Progenitor cell of endocrine pancreas (in vitro differentiated cells): ENCODE results near the gene RARA. TPM values are rescaled to one million over a fixed set of nuclear protein-coding genes. Genes with fewer than 3 reads are reported as not detected.

ENCODE experiments used
- DNase-seq: peaks from one replicate; pipeline ENCODE4 v3.0.0; 2021; ENCODE audit warnings: low spot score; ENCODE audit not compliant: unreplicated experiment
- H3K27ac Mint-ChIP-seq: 2 replicates; pipeline ENCODE4 v1.8.0; 2021; ENCODE audit warnings: mild to moderate bottlenecking, moderate library complexity, mixed read lengths
- H3K27me3 Mint-ChIP-seq: 2 replicates; pipeline ENCODE4 v1.8.0; 2021; ENCODE audit warnings: mixed read lengths
- H3K36me3 Mint-ChIP-seq: 2 replicates; pipeline ENCODE4 v1.8.0; 2022; ENCODE audit warnings: mixed read lengths; ENCODE audit not compliant: insufficient read depth
- H3K4me1 Mint-ChIP-seq: 2 replicates; pipeline ENCODE4 v1.8.0; 2021; ENCODE audit warnings: low read depth, mixed read lengths
- H3K4me3 Mint-ChIP-seq: 2 replicates; pipeline ENCODE4 v1.8.0; 2021; ENCODE audit warnings: low read depth, mild to moderate bottlenecking, moderate library complexity, mixed read lengths
- H3K9me3 Mint-ChIP-seq: 2 replicates; pipeline ENCODE4 v1.8.0; 2021; ENCODE audit warnings: low read depth, mixed read lengths
- total RNA-seq: library from RNA; stranded (reverse); gene quantifications from 2 replicates; pipeline ENCODE4 v1.2.1, GENCODE V29; 2021
- TF ChIP-seq, protein P1 (sequence below): fragments of 200-600 bp; sonication (generic); IDR thresholded peaks from one replicate; pipeline ENCODE4 v1.5.0; 2021; ENCODE audit warnings: antibody characterized with exemption, mild to moderate bottlenecking; ENCODE audit not compliant: unreplicated experiment

RARA gene
- total RNA-seq, 1 donor from 2014 or later: 50.8 TPM

DNA sequence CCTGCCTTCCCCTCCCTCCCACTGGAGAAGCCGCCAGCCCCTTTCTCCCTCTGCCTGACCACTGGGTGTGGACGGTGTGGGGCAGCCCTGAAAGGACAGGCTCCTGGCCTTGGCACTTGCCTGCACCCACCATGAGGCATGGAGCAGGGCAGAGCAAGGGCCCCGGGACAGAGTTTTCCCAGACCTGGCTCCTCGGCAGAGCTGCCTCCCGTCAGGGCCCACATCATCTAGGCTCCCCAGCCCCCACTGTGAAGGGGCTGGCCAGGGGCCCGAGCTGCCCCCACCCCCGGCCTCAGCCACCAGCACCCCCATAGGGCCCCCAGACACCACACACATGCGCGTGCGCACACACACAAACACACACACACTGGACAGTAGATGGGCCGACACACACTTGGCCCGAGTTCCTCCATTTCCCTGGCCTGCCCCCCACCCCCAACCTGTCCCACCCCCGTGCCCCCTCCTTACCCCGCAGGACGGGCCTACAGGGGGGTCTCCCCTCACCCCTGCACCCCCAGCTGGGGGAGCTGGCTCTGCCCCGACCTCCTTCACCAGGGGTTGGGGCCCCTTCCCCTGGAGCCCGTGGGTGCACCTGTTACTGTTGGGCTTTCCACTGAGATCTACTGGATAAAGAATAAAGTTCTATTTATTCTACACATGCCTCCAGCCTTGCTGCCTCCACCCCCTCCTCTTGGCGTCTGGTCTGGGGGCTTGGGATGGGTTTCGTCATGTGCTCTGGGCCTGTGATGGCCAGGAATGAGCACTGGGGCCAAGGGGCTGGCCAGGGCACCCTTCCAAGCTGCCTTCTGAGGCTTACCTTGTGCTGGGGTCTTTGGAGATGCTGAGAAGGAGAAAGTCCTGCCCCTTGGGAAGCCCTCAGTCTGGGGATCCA lies 48.3 kb downstream of the RARA start:
- Mint-ChIP-seq H3K4me1 (peaks cover 18% of the 10 kb centered on the region), H3K4me3 (no peak overlapping the region), H3K27ac (no peak overlapping the region), H3K36me3 (peaks cover 7% of the 10 kb centered on the region), H3K9me3 (no peaks in the 10 kb centered on the region), H3K27me3 (peaks cover 15% of the 10 kb centered on the region)
- DNase-seq: no peak
- TF ChIP-seq, protein P1, sequence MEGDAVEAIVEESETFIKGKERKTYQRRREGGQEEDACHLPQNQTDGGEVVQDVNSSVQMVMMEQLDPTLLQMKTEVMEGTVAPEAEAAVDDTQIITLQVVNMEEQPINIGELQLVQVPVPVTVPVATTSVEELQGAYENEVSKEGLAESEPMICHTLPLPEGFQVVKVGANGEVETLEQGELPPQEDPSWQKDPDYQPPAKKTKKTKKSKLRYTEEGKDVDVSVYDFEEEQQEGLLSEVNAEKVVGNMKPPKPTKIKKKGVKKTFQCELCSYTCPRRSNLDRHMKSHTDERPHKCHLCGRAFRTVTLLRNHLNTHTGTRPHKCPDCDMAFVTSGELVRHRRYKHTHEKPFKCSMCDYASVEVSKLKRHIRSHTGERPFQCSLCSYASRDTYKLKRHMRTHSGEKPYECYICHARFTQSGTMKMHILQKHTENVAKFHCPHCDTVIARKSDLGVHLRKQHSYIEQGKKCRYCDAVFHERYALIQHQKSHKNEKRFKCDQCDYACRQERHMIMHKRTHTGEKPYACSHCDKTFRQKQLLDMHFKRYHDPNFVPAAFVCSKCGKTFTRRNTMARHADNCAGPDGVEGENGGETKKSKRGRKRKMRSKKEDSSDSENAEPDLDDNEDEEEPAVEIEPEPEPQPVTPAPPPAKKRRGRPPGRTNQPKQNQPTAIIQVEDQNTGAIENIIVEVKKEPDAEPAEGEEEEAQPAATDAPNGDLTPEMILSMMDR: no peak

DNA sequence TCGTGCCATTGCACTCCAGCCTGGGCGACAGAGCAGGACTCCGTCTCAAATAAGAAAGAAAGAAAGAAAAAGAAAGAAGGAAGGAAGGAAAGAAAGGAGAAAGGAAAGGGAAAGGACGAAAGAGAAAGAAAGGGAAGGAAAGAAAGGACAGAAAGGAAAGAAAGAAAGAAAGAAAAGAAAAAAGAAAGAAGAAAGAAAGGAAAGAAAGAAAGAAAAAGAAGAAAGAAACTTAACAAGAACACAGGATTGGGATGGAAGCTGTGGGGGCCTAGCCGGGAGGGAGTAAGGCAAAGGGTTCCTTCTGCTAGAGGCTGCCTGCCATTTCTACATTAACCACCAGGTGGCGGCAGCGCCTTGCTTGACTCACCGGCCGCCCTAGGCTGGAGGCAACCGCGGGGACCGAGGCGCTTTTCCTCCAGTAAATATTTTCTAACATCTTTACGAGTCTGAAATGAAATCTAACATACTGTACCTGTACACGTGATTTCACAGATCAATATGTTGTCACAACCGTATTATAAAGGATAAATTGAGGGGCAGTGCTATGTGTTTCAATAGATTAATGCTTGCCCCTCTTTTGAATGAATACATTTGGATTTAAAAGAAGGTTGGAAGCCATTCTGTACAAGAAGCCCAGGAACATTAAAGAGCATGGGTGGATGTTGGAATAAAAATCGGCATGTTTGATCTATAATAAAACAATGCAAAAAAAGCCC lies 49.5 kb downstream of the RARA start:
- TF ChIP-seq, protein P1: peak; percentile 96
- peaks cover 20% of the 10 kb centered on the region for H3K27me3 Mint-ChIP-seq
- H3K27ac Mint-ChIP-seq: no peak overlapping the region
- DNase-seq: peak; percentile 88
- no peaks in the 10 kb centered on the region for H3K9me3 Mint-ChIP-seq
- H3K4me1 Mint-ChIP-seq: peaks cover 13% of the 10 kb centered on the region
- no peak overlapping the region for H3K4me3 Mint-ChIP-seq
- no peaks in the 10 kb centered on the region for H3K36me3 Mint-ChIP-seq

DNA sequence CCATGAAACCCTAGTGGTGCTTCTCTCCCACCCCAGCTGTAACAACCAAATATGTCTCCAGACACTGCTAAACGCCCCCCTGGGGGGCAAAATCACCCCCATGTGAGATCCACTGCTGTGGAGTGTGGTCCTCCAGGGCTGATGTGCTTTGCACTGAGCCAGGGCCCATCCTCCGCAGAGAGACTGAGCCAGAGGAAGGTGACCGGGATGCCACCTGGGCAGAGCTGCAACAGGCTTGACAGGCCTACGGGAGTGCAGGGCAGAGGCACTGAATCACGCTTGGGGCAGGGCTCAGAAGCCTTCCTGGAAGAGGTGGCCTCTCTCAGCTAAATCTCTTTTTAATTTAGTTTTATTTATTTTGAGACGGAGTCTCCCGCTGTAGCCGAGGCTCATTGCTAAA lies 51.1 kb downstream of the RARA start:
- Mint-ChIP-seq H3K9me3 (no peaks in the 10 kb centered on the region), H3K4me1 (peaks cover 7% of the 10 kb centered on the region), H3K27me3 (peaks cover 30% of the 10 kb centered on the region), H3K36me3 (no peaks in the 10 kb centered on the region), H3K4me3 (no peak overlapping the region), H3K27ac (no peak overlapping the region)
- TF ChIP-seq, protein P1: no peak
- no peak for DNase-seq

DNA sequence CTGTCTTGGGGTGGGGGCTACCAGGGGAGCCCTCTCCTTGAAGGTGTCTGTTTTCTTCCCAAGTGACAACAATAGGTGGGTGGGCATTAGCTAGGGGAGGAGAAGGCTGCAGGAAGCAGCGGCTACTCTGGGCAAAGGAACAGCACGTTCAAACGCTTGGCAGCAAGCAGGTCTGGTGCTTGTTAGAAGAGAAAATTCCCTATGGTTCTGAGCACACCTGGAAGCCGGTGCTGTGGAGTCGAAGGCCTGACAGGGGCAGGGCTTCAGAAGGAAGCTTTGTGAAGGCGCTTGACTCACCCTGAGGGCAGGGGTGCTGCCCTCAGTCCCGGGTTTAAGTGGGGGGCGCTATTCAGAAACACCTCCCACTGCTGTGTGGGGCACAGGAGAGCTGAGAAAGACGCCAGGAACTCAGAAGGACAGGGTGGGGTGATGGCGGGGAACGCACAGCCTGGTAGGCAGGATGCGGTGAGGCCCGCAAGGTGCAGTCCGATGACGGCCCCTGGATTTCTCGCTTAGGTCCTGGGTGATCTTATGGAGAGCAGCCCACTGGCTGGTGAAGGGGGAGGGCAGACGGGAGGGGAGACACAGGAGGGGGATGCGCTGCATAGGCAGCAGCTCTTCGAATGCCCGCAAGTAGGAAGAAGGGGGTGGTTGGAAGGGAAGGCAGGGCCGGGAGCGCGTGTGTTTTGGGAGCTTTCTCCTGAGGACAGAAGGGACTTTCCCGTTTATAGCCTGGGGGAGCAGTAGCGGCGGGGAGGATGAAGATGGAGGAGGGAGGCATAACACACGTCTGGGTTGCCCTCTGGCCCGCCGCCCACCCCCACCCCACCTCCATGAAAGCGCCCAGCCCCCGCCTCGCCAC lies 52.3 kb downstream of the RARA start:
- no peak for DNase-seq
- H3K36me3 Mint-ChIP-seq: no peaks in the 10 kb centered on the region
- no peak overlapping the region for H3K27ac Mint-ChIP-seq
- H3K9me3 Mint-ChIP-seq: no peaks in the 10 kb centered on the region
- H3K27me3 Mint-ChIP-seq: peaks cover 30% of the 10 kb centered on the region
- peak overlapping the region; percentile 14 for H3K4me3 Mint-ChIP-seq
- TF ChIP-seq, protein P1: no peak
- H3K4me1 Mint-ChIP-seq: peaks cover 2% of the 10 kb centered on the region
